Left hindlimb (tissue), 1 donor: ENCODE results near the gene HRH3.

Experiments used
- DNase-seq: peaks from one replicate; pipeline ENCODE4 v3.0.0-alpha.2; 2018

The HRH3 gene

GRCh38 chr20:62215020-62215990 is 4.8 kb downstream of the HRH3 start:
- DNase-seq = no peak

- no peak for DNase-seq
Observed at GRCh38 chr20:62214067-62214466, 6.0 kb downstream of the HRH3 start.

- DNase-seq = no peak
Observed at GRCh38 chr20:62212299-62212698, 7.8 kb downstream of the HRH3 start.

GRCh38 chr20:62211769-62212288 is 8.2 kb downstream of the HRH3 start:
- DNase-seq = no peak

GRCh38 chr20:62211216-62211615 is 8.9 kb downstream of the HRH3 start:
- no peak for DNase-seq

- DNase-seq = peak; percentile 32
Observed at GRCh38 chr20:62210496-62210855, 9.6 kb downstream of the HRH3 start.

GRCh38 chr20:62209850-62210495 is 10.1 kb downstream of the HRH3 start:
- peak; percentile 20 for DNase-seq

- DNase-seq = peak; percentile 24
Observed at GRCh38 chr20:62208795-62209755, 11.0 kb downstream of the HRH3 start.

GRCh38 chr20:62208061-62208794 is 11.8 kb downstream of the HRH3 start:
- DNase-seq = no peak

- peak; percentile 10 for DNase-seq
Observed at GRCh38 chr20:62206388-62206775, 13.7 kb downstream of the HRH3 start.

- DNase-seq = peak; percentile 21
Observed at GRCh38 chr20:62205618-62206387, 14.3 kb downstream of the HRH3 start.

GRCh38 chr20:62203378-62204030 is 16.6 kb downstream of the HRH3 start:
- DNase-seq = peak; percentile 28

- no peak for DNase-seq
Observed at GRCh38 chr20:62202676-62203377, 17.3 kb downstream of the HRH3 start.

- DNase-seq = no peak
Observed at GRCh38 chr20:62202083-62202395, 18.0 kb downstream of the HRH3 start.

- DNase-seq = no peak
Observed at GRCh38 chr20:62201173-62202082, 18.6 kb downstream of the HRH3 start.

GRCh38 chr20:62200491-62201172 is 19.4 kb downstream of the HRH3 start:
- no peak for DNase-seq

- DNase-seq = no peak
Observed at GRCh38 chr20:62198931-62199330, 21.1 kb downstream of the HRH3 start.

GRCh38 chr20:62198496-62198895 is 21.6 kb downstream of the HRH3 start:
- DNase-seq = no peak
